Adrenal gland (tissue), 5 donors: ENCODE results near the gene APLP2.

ENCODE experiments used
- CTCF ChIP-seq, 6 experiments: fragments of 450-650 bp in 4 of 6; fragments of 200-600 bp in 2 of 6; sonication (generic) in 1 of 6; IDR thresholded peaks; 1 replicate in 5 of 6; 2 replicates in 1 of 6; pipeline versions ENCODE4 v1.5.1 to v1.8.0; 2016 to 2021; ENCODE audit warnings: antibody characterized with exemption in 6 of 6, mild to moderate bottlenecking in 2 of 6, moderate library complexity in 1 of 6
- POLR2A ChIP-seq, 2 donors: fragments of 450-650 bp; IDR thresholded peaks; one replicate each; pipeline ENCODE4 v1.6.1; 2017; ENCODE audit warnings: antibody characterized with exemption in 2 of 2, mild to moderate bottlenecking in 2 of 2, moderate library complexity in 1 of 2
- donor health status: DM: no; HTN: no; CAD: no.

- peak; percentile 26 to 80 for TF ChIP-seq POLR2A (IDR thresholded peaks at IDR 0.05)
- TF ChIP-seq CTCF (IDR thresholded peaks at IDR 0.05), result no peak
Measured at GRCh38 chr11:130181295-130182272, 111.9 kb downstream of the APLP2 start.
